GM12801 (cell line): ENCODE data around the gene RNGTT.

Source experiments
- TF ChIP-seq, protein P1 (sequence below): IDR thresholded peaks from one replicate; pipeline ENCODE4 v1.5.1; 2011; ENCODE audit warnings: control low read depth; ENCODE audit not compliant: insufficient read length; ENCODE audit errors: extremely low read depth

Gene RNGTT

DNA sequence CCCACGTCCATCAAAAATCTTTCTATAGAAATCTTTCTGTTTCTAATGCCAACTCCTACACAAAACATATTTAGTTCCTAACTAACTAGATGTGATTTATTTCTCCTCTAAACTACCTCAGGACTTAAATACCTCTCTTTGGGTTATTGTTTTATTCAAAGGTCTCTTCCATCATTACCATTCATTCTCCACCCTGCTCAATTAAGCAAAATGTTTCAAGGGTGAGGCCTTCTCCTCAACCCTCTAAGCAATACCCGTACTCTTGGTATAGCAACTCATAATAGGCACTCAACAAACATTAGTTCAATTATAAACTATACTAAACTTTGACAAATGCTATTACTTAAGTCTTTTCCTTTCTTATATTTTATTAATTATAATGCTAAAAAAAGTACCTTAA is 111.4 kb downstream of the RNGTT start:
- TF ChIP-seq, protein P1, sequence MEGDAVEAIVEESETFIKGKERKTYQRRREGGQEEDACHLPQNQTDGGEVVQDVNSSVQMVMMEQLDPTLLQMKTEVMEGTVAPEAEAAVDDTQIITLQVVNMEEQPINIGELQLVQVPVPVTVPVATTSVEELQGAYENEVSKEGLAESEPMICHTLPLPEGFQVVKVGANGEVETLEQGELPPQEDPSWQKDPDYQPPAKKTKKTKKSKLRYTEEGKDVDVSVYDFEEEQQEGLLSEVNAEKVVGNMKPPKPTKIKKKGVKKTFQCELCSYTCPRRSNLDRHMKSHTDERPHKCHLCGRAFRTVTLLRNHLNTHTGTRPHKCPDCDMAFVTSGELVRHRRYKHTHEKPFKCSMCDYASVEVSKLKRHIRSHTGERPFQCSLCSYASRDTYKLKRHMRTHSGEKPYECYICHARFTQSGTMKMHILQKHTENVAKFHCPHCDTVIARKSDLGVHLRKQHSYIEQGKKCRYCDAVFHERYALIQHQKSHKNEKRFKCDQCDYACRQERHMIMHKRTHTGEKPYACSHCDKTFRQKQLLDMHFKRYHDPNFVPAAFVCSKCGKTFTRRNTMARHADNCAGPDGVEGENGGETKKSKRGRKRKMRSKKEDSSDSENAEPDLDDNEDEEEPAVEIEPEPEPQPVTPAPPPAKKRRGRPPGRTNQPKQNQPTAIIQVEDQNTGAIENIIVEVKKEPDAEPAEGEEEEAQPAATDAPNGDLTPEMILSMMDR, result no peak

GRCh38 chr6:88848870-88849269 is 114.5 kb downstream of the RNGTT start:
- TF ChIP-seq, protein P1, result no peak

- TF ChIP-seq, protein P1, result no peak
Observed at GRCh38 chr6:88843040-88843439, 120.4 kb downstream of the RNGTT start.

- TF ChIP-seq, protein P1, result no peak
Observed at GRCh38 chr6:88842320-88842719, 121.1 kb downstream of the RNGTT start.

DNA sequence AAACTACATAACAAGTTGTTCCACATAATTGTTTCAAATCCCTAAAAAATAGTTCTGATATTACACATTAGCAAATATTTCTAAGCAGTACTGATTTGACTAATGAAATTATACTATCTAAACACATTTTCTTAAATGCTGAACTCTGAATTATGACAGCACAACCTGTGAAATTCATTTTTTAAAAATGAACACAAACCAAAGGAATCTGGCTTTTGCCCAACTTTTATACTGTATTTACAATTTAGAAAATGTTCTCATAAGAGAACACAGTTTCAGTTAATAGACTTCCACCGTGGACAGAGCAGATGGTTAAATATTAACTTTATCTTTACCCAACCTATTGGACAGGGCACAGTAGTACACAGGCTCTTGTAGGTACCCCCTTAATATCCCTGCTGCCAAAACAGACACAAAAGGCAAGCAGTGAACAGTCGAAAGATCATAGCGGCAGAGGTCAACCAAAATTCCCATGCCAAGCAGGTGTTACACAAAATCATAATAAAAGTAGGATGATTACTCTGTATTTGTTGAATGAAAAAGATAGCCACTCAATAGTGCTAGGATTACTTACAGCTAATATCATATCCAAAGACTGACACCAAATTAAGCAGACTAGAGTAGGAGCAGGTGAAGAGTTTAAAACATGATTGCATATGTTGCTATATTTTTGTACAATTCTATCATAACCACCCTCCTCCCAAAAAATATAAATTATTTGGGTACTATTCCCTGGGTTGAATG is 122.5 kb downstream of the RNGTT start:
- TF ChIP-seq, protein P1, result no peak

DNA sequence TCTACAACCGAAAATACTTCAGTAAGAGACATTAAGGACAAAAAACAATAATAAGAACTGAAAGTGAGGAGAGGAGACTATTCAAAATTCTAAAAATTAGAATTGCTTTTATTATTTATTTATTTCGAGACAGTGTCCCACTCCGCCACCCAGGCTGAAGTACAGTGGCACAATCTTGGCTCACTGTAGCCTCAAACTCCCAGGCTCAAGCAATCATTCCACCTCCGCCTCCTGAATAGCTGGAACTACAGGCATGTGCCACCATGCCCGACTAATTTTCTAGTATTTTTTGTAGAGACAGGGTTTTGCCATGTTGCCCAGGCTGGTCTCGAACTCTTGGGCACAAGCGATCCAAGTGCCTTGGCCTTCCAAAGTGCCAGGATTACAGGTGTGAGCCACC is 123.1 kb downstream of the RNGTT start:
- TF ChIP-seq, protein P1, result no peak

- TF ChIP-seq, protein P1, result no peak
Observed at GRCh38 chr6:88839280-88839679, 124.1 kb downstream of the RNGTT start.
